HG02571 (cell line): ENCODE results near the gene APOL2.
"Not testable (repeated sequence)": the region's sequence is repeated elsewhere in the genome, so short reads cannot be mapped to it uniquely, and the experiment has no call there.

Source experiments
- ATAC-seq: cut with Tn5 transposase; IDR thresholded peaks from one replicate; pipeline ENCODE4 v1.9.1; 2021; ENCODE audit warnings: mild to moderate bottlenecking, moderate library complexity; ENCODE audit not compliant: unreplicated experiment

The APOL2 gene

GRCh38 chr22:36239401-36240171 lies at the start of gene APOL2:
Gene APOL2 (minus strand): TSS chr22:36239527. CDS start chr22:36233162, 6,365 bp downstream.
- ATAC-seq = peak; percentile 85

DNA sequence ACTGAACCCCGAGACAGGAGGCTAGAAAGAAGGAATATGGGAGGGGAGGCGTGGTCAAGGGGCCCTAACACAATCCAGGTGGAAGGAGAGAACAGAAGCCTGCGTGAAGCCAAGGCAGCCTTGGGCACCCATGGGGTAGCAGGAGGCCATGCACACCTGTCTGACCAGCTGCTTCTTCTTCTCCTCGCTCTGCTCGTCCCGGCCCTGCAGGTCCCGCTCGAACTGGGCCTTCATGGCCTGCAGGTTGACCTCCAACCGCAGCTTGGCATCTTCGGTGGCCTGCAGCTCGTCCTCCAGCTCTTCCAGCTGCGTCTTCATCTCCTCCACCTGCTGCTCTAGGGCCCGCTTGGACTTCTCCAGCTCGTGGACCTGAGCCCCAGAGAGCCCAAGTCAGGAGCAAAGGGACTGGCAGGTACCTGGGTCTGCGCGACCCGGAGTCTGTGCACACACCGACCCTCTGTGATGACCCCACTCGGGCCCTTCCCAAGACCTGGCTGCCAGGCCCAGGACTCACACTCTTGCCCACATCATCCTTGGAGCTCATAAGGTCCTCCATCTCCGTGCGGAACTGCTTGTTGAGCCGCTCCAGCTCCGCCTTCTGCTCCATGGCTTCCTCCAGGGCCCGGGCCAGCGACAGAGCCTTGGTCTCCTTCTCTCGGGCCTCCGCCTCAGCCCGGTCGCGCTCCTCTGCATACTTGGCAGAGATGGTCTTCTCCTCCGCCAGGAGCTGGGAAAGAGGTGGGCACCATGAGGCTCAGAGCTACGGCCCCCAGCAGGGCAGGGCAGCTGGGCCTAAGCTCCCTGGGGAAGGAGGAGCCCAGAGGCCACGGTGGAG lies 49.5 kb upstream of the APOL2 start:
- ATAC-seq = no peak

DNA sequence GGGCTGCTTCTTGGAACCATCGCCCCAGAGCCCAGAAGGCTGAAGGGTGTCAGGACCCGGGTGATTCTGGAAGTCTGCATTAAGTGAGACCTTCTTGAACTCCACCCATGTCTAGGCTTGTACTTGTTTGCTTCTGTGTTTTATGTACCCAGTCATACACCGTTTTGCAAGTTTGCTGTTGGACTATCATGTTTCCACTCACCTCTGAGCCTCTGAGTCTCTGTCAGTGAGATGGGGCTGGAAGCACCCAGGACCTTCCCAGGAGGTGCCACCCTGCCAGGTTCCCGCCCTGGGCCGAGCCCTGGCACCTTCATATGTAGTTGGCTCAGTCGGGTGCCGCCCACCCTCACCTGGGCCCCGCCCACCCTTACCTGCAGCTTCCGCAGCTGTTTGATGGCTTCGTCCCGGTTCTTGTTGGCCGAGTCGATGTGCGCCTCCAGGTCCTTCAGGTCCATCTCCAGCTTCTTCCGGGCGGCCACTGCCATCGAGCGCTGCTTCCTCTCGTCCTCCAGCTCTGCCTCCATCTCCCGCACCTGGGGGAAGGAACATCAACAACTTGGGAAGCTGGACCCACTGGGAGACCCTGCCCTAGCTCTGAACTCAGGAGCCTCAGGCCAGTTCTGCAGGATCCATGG lies 48.7 kb upstream of the APOL2 start:
- ATAC-seq = no peak

GRCh38 chr22:36286096-36286957 lies 47.0 kb upstream of the APOL2 start:
- ATAC-seq = no peak

GRCh38 chr22:36285545-36285944 lies 46.2 kb upstream of the APOL2 start:
- ATAC-seq = no peak

GRCh38 chr22:36285017-36285416 lies 45.7 kb upstream of the APOL2 start:
- ATAC-seq = no peak

- no peak for ATAC-seq
Observed at GRCh38 chr22:36284171-36284571, 44.8 kb upstream of the APOL2 start.

DNA sequence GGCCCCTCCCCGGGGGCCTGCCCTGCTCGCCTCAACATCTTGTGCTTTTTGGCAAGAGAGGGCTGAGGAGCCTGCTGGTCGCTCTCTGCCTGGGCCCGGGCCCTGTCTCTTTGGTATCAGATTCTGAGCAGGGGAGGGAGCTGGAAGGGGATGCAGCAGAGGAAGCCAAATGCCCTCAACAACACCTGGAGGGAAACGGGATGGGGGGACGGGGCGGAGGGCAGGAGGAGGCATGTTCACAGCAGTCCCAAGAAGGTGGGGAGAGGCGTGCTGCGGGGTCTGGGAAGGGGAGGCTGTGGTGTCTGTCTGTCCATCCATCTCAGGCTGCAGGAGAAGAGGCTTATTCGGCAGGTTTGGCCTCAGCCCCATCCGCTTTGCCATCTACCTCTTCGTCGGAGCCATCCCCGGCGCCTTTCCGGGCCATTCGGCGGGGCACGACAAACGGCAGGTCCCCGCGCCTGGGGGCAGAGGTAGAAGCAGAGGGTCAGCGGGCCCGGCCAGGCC lies 43.1 kb upstream of the APOL2 start:
- ATAC-seq = no peak

DNA sequence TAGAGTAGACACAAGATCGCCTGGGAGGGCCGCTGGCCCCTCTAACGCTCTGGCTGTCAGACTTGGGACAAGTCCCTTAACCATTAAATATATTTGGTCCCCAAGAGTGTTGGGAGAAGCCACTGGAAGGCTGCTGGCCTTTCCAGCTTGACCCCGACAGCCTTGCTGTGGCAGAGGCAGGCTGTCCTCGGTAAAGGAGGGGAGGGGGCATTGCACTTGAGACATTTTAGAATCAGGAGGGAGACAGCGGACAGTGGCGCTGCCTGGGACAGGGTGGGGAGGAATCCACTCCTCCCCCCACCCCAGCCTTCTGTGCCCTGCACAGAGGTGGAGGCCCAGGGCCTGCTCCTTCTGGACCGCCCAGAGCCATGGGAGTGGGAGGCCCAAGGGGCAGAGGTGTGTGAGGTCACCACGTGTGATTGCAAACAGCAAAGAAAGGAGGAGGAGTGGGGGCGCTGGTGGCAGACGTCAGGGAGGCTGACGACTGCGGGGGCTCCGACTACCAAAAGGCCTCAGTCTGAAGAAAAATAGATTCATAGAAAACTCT lies 42.5 kb upstream of the APOL2 start:
- no peak for ATAC-seq

DNA sequence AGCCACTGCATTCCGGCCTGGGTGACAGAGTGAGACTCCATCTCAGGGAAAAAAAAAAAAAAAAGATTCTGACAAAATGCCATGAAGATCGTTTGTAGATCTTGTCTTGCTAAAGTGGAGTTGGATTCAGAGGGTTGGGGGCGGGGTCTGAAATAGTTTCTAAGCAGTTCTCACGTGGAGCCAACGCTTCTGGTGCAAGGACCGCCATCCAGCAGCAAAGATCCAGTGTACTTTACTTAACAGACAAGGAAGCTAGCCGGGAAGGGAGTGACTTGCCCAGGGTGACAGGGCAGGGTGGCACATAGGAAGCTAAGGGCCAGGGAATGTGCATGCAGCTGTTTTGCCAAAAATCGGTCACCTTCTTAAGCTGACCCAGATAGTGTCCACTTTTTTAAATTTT lies 41.1 kb upstream of the APOL2 start:
- no peak for ATAC-seq

- ATAC-seq = no peak
Observed at GRCh38 chr22:36279219-36279666, 39.9 kb upstream of the APOL2 start.

DNA sequence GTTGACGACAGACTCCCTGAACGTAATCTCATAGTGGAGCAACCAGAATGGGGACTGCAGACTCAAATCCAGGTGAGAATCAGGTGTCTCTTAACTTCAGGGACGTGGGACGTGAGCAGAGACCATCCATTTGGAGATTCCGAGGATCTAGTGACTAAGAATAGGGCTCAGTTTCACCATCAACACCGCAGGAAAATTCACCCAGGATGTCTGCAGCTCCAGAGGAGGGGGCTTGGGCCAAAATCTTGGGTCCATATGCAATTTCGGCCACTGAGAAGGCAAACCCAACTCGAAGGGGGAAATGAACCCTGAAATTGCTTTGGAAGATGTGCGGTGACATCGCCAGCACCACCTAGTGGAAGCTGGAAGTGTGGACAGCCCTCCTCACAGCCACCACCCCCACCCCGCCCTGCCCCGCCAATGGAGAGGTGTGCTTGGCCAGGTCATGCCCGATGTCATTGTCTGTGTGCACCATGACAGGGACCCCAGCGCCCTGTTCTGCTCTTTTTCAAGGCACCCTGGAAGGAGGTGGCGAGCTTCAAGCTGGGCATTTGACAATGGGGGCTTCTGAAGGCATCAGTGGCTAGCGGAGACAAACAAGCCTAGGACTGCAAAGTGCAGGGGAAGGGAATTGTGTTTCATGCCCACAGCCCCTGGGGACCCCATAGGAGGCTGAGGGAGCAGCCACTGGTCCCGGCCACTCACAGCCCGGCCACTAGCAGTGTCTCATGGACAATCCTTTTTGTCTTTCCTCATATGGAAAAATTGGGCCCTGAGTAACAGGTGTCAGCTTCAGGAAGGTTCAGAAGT lies 38.4 kb upstream of the APOL2 start:
- no peak for ATAC-seq

DNA sequence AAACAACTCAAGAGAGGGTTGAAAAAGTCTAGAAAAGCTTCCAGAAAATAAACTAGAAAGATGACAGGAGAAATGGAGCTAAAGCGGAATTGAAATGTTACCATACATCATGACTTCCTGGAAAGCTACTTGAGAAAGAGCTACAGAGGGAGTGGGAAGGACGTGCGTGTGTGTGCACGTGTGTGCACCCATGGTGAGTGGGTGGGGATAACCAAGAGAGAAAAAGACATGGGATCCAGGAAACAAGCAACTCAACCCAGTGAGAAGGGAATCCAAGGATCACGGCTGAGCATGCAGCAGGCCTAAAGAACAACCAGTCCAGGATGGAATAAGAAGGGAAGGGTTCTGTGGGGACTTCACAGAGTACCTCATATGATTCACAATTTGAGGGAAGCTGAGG lies 35.2 kb upstream of the APOL2 start:
- ATAC-seq = no peak

GRCh38 chr22:36271951-36272350 lies 32.6 kb upstream of the APOL2 start:
- ATAC-seq = not testable (repeated sequence)

GRCh38 chr22:36271231-36271630 lies 31.9 kb upstream of the APOL2 start:
- not testable (repeated sequence) for ATAC-seq

DNA sequence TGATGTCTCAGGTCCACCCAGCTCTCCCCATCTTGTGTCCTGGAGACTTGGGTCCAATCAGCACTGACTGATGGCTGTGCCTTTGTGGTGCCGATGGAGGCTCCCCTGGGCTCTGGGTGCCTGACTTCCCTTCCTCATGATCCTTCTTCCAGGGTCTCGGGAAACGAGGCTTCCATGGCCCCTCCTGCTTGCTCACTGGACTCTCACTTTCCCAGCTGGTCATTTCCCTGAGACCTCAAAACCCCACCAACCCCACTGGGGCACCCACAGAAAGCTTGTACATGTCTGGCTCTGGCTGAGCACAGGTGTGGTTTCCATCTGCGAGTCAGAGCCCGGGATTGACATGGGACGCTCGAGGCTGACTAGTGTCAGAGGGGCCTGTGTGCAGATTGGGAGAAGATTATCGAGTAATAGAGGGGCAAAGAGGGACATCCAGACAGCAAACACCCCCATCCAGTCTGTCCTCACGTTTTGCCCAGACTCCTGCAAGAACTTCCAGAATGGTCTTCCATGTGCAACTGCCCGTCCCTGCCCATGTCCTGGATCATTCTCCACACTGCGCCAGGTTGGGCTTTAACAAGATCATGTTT lies 28.7 kb upstream of the APOL2 start:
- ATAC-seq = no peak

- ATAC-seq = no peak
Observed at GRCh38 chr22:36267058-36267457, 27.7 kb upstream of the APOL2 start.

DNA sequence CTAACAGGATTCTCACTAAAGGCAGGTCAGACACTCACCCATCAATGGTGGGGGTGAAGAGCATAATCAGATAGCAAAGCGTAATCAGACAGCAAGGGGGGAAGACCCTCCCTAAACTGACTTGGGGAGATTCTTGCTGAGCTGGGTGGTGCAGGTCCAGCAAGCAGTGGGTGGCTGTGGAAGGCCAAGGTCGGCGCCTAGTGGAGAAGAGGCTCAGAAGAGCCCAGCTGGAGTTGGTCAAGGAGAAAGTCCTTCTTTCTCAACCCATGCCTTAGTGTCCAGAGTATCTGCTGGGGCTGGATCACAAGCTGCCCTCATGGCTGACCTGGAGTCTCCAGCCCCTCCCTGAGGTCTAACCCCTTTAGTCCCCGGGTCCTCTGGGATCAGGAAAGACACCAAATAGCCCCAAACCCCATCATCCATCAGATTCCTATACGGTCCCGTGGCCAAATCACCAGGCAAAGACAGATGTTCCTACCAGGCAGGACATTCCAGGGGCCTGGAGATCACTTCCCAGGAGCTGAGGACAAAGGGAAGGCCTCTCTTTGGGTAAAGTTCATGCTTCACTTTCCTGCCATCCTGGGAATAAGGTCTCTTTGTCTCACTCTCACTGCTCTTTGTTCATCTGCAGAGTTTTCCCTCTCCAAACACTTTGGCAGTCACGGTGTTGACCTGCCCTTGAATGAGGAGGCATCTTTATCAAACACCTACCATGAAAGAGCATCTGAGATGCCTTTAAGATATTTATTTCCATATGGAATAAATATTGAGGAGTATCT lies 24.7 kb upstream of the APOL2 start:
- ATAC-seq = not testable (repeated sequence)
